ENCODE measurements around the gene CDH23.

CDH23 gene

GRCh38 chr10:71688256-71688655 lies 291.5 kb downstream of the CDH23 start:
- Histone ChIP-seq H3K27ac (ENCODE audit: low read depth, low read length) (no peak overlapping the region), H3K4me1 (ENCODE audit: control insufficient read depth, insufficient read depth, low read length) (peaks cover 25% of the 10 kb centered on the region), H3K27me3 (ENCODE audit: control insufficient read depth, insufficient read depth, low read length) (no peaks in the 10 kb centered on the region), H3K9ac (ENCODE audit: low read length) (no peak overlapping the region), H3K36me3 (ENCODE audit: control insufficient read depth, insufficient read depth, low read length) (no peaks in the 10 kb centered on the region), H3K4me3 (ENCODE audit: low read depth, low read length) (no peak overlapping the region), H3K9me3 (ENCODE audit: control insufficient read depth, insufficient read depth, low read depth, low read length) (0 out of 2 replicates have a peak, but pooled peaks cover 6% of the 10 kb centered on the region)

GRCh38 chr10:71690094-71690720 lies 293.5 kb downstream of the CDH23 start:
- Histone ChIP-seq H3K9me3 (ENCODE audit: control insufficient read depth, insufficient read depth, low read depth, low read length) (0 out of 2 replicates have a peak, but pooled peaks cover 6% of the 10 kb centered on the region), H3K27ac (ENCODE audit: low read depth, low read length) (no peak overlapping the region), H3K4me3 (ENCODE audit: low read depth, low read length) (no peak overlapping the region), H3K27me3 (ENCODE audit: control insufficient read depth, insufficient read depth, low read length) (no peaks in the 10 kb centered on the region), H3K36me3 (ENCODE audit: control insufficient read depth, insufficient read depth, low read length) (no peaks in the 10 kb centered on the region), H3K4me1 (ENCODE audit: control insufficient read depth, insufficient read depth, low read length) (peaks cover 22% of the 10 kb centered on the region), H3K9ac (ENCODE audit: low read length) (no peak overlapping the region)

- 0 out of 2 replicates have a peak, but pooled peaks cover 6% of the 10 kb centered on the region for H3K9me3 ChIP-seq (ENCODE audit: control insufficient read depth, insufficient read depth, low read depth, low read length)
- no peak overlapping the region for H3K9ac ChIP-seq (ENCODE audit: low read length)
- H3K27me3 ChIP-seq (ENCODE audit: control insufficient read depth, insufficient read depth, low read length): no peaks in the 10 kb centered on the region
- no peak overlapping the region for H3K4me3 ChIP-seq (ENCODE audit: low read depth, low read length)
- H3K4me1 ChIP-seq (ENCODE audit: control insufficient read depth, insufficient read depth, low read length): peaks cover 11% of the 10 kb centered on the region
- H3K27ac ChIP-seq (ENCODE audit: low read depth, low read length): no peak overlapping the region
- H3K36me3 ChIP-seq (ENCODE audit: control insufficient read depth, insufficient read depth, low read length): no peaks in the 10 kb centered on the region
Measured at GRCh38 chr10:71691405-71691804, 294.7 kb downstream of the CDH23 start.

DNA sequence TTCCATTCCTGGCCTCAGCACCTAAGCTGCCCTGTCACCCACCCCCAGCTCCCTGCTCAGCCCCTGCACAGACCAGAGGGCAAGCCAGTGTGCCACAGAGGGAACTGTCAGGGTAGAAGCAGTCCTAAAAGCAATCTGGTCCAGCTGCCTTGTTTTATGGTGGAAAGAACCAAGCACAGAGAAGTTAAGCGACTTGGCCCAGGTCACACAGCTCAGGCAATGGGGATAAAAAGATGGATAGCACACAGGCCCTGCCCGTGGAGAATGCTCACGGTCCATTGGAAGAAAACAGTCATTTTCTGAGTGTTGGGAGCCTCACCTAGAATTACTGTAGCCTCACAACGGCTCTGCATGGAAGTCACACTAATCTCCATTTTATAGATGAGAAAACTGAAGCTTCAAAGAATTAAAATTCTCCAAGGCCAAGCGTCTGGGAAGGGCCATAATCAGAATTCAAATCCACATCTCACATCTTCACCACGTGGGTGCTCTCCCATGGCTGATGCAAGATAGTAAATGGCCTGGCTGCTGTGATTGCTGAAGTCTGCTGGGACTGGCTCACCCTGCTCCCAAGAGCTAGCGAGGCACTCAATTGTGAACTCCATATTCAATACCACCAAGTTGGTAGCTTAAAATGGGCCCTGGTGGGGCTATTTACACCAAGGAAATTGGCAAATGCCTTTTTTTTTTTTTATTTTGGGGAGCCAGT lies 296.0 kb downstream of the CDH23 start:
- H3K9me3 ChIP-seq (ENCODE audit: control insufficient read depth, insufficient read depth, low read depth, low read length): 0 out of 2 replicates have a peak, but pooled peaks cover 6% of the 10 kb centered on the region
- H3K4me3 ChIP-seq (ENCODE audit: low read depth, low read length): no peak overlapping the region
- no peak overlapping the region for H3K27ac ChIP-seq (ENCODE audit: low read depth, low read length)
- no peak overlapping the region for H3K9ac ChIP-seq (ENCODE audit: low read length)
- H3K36me3 ChIP-seq (ENCODE audit: control insufficient read depth, insufficient read depth, low read length): no peaks in the 10 kb centered on the region
- H3K4me1 ChIP-seq (ENCODE audit: control insufficient read depth, insufficient read depth, low read length): no peaks in the 10 kb centered on the region
- no peaks in the 10 kb centered on the region for H3K27me3 ChIP-seq (ENCODE audit: control insufficient read depth, insufficient read depth, low read length)

DNA sequence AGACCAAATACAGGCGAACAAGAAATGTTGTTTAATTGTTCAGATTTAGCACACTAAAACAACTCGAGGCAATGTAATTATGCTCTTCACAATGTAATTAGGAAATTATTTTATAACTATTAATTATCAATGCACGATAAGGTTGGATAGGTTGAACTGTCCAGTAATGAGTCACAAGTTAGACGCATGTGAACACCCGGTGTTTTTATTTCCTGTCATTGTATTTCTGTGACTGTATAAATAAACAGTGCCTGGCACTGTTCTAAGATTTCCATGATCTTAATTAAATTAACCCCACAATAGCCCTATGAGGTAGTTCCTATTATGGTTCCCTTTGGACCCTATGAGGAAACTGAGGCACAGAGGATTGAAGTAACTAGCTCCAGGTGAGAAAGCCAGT lies 296.7 kb downstream of the CDH23 start:
- H3K9ac ChIP-seq (ENCODE audit: low read length): no peak overlapping the region
- 0 out of 2 replicates have a peak, but pooled peaks cover 6% of the 10 kb centered on the region for H3K9me3 ChIP-seq (ENCODE audit: control insufficient read depth, insufficient read depth, low read depth, low read length)
- no peak overlapping the region for H3K4me3 ChIP-seq (ENCODE audit: low read depth, low read length)
- no peaks in the 10 kb centered on the region for H3K27me3 ChIP-seq (ENCODE audit: control insufficient read depth, insufficient read depth, low read length)
- H3K36me3 ChIP-seq (ENCODE audit: control insufficient read depth, insufficient read depth, low read length): no peaks in the 10 kb centered on the region
- H3K4me1 ChIP-seq (ENCODE audit: control insufficient read depth, insufficient read depth, low read length): no peaks in the 10 kb centered on the region
- H3K27ac ChIP-seq (ENCODE audit: low read depth, low read length): no peak overlapping the region

- H3K27ac ChIP-seq (ENCODE audit: low read depth, low read length): no peak overlapping the region
- no peaks in the 10 kb centered on the region for H3K36me3 ChIP-seq (ENCODE audit: control insufficient read depth, insufficient read depth, low read length)
- no peaks in the 10 kb centered on the region for H3K27me3 ChIP-seq (ENCODE audit: control insufficient read depth, insufficient read depth, low read length)
- no peak overlapping the region for H3K4me3 ChIP-seq (ENCODE audit: low read depth, low read length)
- 0 out of 2 replicates have a peak, but pooled peaks cover 6% of the 10 kb centered on the region for H3K9me3 ChIP-seq (ENCODE audit: control insufficient read depth, insufficient read depth, low read depth, low read length)
- H3K4me1 ChIP-seq (ENCODE audit: control insufficient read depth, insufficient read depth, low read length): no peaks in the 10 kb centered on the region
- no peak overlapping the region for H3K9ac ChIP-seq (ENCODE audit: low read length)
Measured at GRCh38 chr10:71694039-71694501, 297.4 kb downstream of the CDH23 start.

- Histone ChIP-seq H3K27me3 (ENCODE audit: control insufficient read depth, insufficient read depth, low read length) (no peaks in the 10 kb centered on the region), H3K27ac (ENCODE audit: low read depth, low read length) (no peak overlapping the region), H3K4me1 (ENCODE audit: control insufficient read depth, insufficient read depth, low read length) (no peaks in the 10 kb centered on the region), H3K9me3 (ENCODE audit: control insufficient read depth, insufficient read depth, low read depth, low read length) (0 out of 2 replicates have a peak, but pooled peaks cover 6% of the 10 kb centered on the region), H3K9ac (ENCODE audit: low read length) (no peak overlapping the region), H3K4me3 (ENCODE audit: low read depth, low read length) (no peak overlapping the region), H3K36me3 (ENCODE audit: control insufficient read depth, insufficient read depth, low read length) (no peaks in the 10 kb centered on the region)
Measured at GRCh38 chr10:71694567-71694968, 297.8 kb downstream of the CDH23 start.

- Histone ChIP-seq H3K27me3 (ENCODE audit: control insufficient read depth, insufficient read depth, low read length) (no peaks in the 10 kb centered on the region), H3K36me3 (ENCODE audit: control insufficient read depth, insufficient read depth, low read length) (no peaks in the 10 kb centered on the region), H3K9me3 (ENCODE audit: control insufficient read depth, insufficient read depth, low read depth, low read length) (0 out of 2 replicates have a peak, but pooled peaks cover 6% of the 10 kb centered on the region), H3K27ac (ENCODE audit: low read depth, low read length) (no peak overlapping the region), H3K9ac (ENCODE audit: low read length) (no peak overlapping the region), H3K4me1 (ENCODE audit: control insufficient read depth, insufficient read depth, low read length) (no peaks in the 10 kb centered on the region), H3K4me3 (ENCODE audit: low read depth, low read length) (no peak overlapping the region)
Measured at GRCh38 chr10:71695502-71696476, 299.1 kb downstream of the CDH23 start.

GRCh38 chr10:71696628-71697326 lies 300.1 kb downstream of the CDH23 start:
- Histone ChIP-seq H3K9ac (ENCODE audit: low read length) (no peak overlapping the region), H3K27me3 (ENCODE audit: control insufficient read depth, insufficient read depth, low read length) (no peaks in the 10 kb centered on the region), H3K4me1 (ENCODE audit: control insufficient read depth, insufficient read depth, low read length) (no peaks in the 10 kb centered on the region; the same call in 1 of the 2 replicates), H3K4me3 (ENCODE audit: low read depth, low read length) (no peak overlapping the region), H3K27ac (ENCODE audit: low read depth, low read length) (no peak overlapping the region), H3K36me3 (ENCODE audit: control insufficient read depth, insufficient read depth, low read length) (no peaks in the 10 kb centered on the region), H3K9me3 (ENCODE audit: control insufficient read depth, insufficient read depth, low read depth, low read length) (0 out of 2 replicates have a peak, but pooled peaks cover under 1% of the 10 kb centered on the region)

- H3K27me3 ChIP-seq (ENCODE audit: control insufficient read depth, insufficient read depth, low read length): no peaks in the 10 kb centered on the region
- no peak overlapping the region for H3K9ac ChIP-seq (ENCODE audit: low read length)
- no peaks in the 10 kb centered on the region for H3K36me3 ChIP-seq (ENCODE audit: control insufficient read depth, insufficient read depth, low read length)
- no peak overlapping the region for H3K4me3 ChIP-seq (ENCODE audit: low read depth, low read length)
- no peaks in the 10 kb centered on the region for H3K9me3 ChIP-seq (ENCODE audit: control insufficient read depth, insufficient read depth, low read depth, low read length)
- H3K4me1 ChIP-seq (ENCODE audit: control insufficient read depth, insufficient read depth, low read length): no peaks in the 10 kb centered on the region; the same call in 1 of the 2 replicates
- no peak overlapping the region for H3K27ac ChIP-seq (ENCODE audit: low read depth, low read length)
Measured at GRCh38 chr10:71697938-71698709, 301.4 kb downstream of the CDH23 start.
